ENCODE measurements around the gene MR1.
"Not testable (repeated sequence)": the region's sequence is repeated elsewhere in the genome, so short reads cannot be mapped to it uniquely, and the experiment has no call there.

Gene MR1

GRCh38 chr1:181033128-181033798, 520 bp upstream of the MR1 start:
- no peak for DNase-seq

- not testable (repeated sequence) for DNase-seq
These were observed 1.4 kb downstream of the MR1 start for GRCh38 chr1:181035210-181035609.

GRCh38 chr1:181036107-181036836, 2.5 kb downstream of the MR1 start:
- DNase-seq = no peak

- no peak for DNase-seq
These were observed 3.6 kb downstream of the MR1 start for GRCh38 chr1:181037386-181037785.

GRCh38 chr1:181038399-181038873, 4.7 kb downstream of the MR1 start:
- peak in 1 of 4 experiments; percentile 28 for DNase-seq

GRCh38 chr1:181040284-181040865, 6.6 kb downstream of the MR1 start:
- DNase-seq = no peak

- DNase-seq = no peak
These were observed 9.5 kb downstream of the MR1 start for GRCh38 chr1:181043025-181043888.

GRCh38 chr1:181044449-181044966, 10.7 kb downstream of the MR1 start:
- DNase-seq = no peak

GRCh38 chr1:181045946-181046345, 12.2 kb downstream of the MR1 start:
- not testable (repeated sequence) for DNase-seq

GRCh38 chr1:181049378-181049777, 15.6 kb downstream of the MR1 start:
- no peak for DNase-seq

GRCh38 chr1:181050922-181051321, 17.1 kb downstream of the MR1 start:
- no peak for DNase-seq

- no peak for DNase-seq
These were observed 22.8 kb downstream of the MR1 start for GRCh38 chr1:181056560-181056959.

- DNase-seq = no peak
These were observed 23.3 kb downstream of the MR1 start for GRCh38 chr1:181057079-181057478.

- DNase-seq = no peak
These were observed 25.7 kb downstream of the MR1 start for GRCh38 chr1:181059435-181059834.

GRCh38 chr1:181060066-181060465, 26.3 kb downstream of the MR1 start:
- DNase-seq = no peak

- not testable (repeated sequence) for DNase-seq
These were observed 27.2 kb downstream of the MR1 start for GRCh38 chr1:181060947-181061346.

- DNase-seq = no peak
These were observed 27.7 kb downstream of the MR1 start for GRCh38 chr1:181061487-181061886.

GRCh38 chr1:181061891-181062835, 28.4 kb downstream of the MR1 start:
- DNase-seq = no peak

- peak in 1 of 4 experiments; percentile 10 for DNase-seq
These were observed 29.1 kb downstream of the MR1 start for GRCh38 chr1:181062836-181063428.

GRCh38 chr1:181064011-181064623, 30.3 kb downstream of the MR1 start:
- no peak for DNase-seq

GRCh38 chr1:181064702-181065101, 30.9 kb downstream of the MR1 start:
- no peak for DNase-seq
